ENCODE data around the gene HPCAL1. TPM values are rescaled to one million over a fixed set of nuclear protein-coding genes. Genes with fewer than 3 reads are reported as not detected.
"Not testable (repeated sequence)": the region's sequence is repeated elsewhere in the genome, so short reads cannot be mapped to it uniquely, and the experiment has no call there.

HPCAL1 gene
- polyA plus RNA-seq, 3 donors, result 28.0 to 31.3 (median 31.2) TPM

DNA sequence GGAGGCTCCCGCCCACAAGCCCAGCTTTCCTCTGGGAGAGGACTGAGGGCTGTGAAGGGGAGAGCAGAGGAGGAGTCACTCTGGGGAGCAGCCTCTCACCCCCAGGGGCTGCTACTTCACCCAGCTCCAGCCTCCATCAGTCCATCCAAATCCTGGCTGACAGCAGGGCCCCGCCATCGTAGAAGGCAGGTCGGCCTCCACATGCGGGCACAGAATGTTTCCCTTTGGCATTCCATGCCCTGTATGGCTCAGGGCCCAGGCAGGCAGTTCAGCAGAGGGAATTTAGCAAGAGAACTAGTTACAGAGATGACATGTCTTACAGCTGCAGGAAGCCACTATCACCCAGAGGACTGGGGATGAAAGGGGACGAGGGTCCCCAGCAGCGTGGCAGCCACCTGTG is 151.8 kb downstream of the HPCAL1 start:
- DNase-seq, result no peak

DNA sequence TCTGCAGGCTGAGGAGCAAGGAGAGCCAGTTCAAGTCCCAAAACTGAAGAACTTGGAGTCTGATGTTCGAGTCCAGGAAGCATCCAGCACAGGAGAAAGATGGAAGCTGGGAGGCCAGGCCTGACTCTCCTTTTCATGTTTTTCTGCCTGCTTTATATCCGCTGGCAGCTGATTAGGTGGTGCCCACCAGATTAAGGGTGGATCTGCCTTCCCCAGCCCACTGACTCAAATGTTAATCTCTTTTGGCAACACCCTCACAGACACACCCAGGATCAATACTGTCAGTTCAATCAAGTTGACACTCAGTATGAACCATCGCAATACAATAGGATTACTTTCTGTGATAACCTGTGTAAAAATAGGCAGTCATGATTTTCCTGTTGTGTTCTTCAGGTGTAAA is 154.5 kb downstream of the HPCAL1 start:
- not testable (repeated sequence) for DNase-seq

DNA sequence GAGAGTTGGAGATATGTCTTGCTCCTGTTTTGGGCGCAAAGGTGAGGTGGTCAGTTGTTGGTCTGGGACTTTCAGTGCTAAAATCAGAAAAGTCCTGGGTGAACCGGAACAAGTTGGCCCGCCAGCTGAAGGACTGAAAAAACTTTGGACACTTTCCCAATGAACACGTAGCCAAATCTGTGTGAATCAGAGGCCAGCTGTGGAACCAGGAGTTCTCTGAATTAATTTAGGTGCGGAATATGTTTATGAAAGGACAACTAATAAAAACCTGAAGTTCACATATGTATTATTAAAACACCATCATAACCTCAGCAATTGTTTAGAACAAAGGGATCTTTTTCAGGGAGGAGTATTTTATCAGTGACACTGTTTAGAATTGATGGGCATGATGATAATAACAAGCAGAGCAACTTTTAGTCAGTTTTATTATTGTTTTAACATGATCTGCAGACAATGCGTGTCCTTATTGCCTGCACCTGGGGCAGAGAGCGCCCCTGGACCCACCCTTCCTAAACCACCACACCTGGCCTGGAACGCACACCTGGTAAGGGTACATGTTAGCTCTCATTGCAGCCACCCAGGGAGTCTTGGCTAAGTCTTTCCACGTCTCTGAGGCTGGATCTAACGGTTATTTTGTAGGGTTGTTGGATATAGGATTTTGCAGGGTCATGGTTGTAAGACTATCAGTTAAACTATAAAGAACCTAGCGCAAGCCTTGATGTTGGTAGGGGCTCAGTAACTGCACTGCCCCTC is 155.3 kb downstream of the HPCAL1 start:
- DNase-seq, result no peak

DNA sequence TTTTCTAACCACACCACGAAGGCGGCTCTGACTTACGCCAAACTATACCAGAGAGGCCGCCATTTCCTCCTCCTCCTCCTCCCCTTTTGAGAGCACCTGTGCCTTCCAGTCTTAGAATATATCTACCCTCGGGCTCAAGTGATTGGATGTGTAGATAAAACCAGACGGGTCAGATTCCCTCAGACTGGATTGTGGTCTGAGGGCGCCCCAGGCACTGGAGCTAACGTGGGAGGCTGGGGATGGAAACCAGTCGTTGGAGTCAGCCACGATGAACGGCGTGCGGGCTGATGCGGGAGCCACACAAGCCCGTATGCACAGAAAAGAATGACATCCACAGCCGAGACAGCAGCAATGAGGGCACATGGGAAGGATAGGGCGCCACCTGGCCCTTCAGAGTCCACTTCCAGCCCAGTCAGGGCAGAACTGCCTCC is 157.7 kb downstream of the HPCAL1 start:
- DNase-seq, result no peak

DNA sequence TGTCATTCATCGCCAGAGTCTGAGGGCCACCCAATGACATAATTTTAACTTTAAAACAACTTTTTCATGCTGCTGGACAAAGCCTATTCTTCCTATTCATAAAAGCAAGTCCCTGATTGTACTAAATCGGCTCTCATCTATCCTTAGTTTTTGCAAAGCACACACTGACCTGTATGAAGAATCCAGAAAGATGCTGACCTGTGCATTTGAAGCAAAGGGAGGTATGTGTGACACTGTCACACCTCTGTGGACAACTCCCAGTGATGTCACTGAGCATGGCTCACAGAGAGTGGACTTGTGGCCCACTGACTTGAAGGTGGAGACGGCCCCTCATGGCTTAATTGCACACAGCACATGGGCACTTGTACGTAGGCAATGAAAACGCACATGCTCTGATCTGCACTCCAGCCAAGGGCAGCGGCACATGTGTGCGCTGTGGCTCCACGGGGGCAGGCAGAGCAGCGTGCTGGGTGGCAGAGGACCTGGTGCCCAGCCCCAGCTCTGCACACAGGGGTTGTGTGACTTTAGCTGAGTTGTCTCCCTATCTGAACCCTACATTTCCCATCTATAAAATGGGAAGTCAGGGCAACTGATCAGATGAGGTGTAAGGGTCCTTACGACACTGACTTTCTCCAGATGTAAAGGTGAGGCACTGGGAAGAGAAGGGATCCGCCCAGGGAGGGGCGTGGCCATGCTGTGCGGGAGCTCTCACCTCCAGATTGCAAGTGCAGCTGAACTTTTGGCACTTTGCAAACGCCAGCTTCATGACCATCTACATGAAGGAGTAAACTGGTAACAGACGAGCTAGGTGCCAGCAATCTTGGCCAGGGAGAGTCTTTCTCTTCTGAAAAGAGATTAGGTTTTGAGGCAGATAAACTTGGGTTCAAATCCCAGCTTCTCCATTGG is 159.7 kb downstream of the HPCAL1 start:
- no peak for DNase-seq

DNA sequence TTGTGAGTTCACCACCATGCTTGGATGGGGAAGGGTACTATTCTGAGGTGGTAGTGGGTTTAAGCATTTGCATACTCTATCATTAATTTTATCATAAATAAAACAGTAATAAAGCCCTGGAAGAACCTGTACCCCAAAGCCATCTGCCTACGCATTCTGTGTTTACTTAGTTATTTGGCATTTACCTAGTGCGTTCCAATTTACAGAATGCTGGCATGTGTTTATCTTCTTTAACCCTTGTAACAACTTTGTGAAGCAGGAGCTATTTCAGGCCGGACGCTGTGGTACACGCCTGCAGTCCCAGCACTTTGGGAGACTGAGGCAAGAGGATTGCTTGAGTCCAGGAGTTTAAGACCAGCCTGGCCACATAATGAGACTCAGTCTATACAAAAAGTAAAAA is 163.2 kb downstream of the HPCAL1 start:
- DNase-seq, result no peak

DNA sequence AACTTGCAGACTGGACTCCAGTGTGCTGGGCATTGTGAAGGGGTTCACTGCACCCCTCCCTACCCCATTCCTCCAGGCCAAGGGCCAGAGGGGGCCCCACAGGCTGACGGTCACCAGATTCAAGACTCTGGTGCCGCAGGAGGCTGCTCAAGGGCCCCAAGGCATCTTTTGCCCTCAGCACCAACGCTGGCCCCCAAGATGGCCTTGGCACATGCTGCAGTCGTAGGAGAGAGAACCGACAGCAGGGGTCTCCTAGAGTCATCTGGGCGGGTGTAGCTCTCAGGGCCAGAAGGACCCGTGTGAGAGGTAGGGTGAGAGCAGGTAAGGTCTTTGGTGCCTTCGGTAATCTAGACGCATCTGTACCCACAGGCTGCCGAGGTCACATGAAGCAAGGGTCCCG is 164.1 kb downstream of the HPCAL1 start:
- DNase-seq, result no peak

DNA sequence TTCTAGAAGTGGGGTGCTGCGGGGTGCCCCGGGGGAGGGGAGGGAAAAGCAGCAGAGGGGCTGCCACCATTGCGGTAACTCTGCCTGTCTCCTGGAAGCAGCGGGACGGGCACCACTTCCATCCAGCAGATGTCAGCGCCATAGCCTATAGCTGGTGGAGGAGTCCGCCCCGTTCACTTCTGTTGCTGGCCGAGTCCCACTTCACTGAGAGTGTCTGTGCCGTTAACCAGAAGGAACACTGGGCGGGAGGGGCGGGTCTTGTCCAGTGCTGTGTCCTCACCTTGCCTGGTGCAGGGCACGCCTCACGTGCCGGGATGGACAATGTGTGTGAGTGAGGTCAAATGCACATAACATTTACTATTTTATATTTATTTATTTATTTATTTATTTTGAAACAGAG is 164.7 kb downstream of the HPCAL1 start:
- DNase-seq, result no peak

DNA sequence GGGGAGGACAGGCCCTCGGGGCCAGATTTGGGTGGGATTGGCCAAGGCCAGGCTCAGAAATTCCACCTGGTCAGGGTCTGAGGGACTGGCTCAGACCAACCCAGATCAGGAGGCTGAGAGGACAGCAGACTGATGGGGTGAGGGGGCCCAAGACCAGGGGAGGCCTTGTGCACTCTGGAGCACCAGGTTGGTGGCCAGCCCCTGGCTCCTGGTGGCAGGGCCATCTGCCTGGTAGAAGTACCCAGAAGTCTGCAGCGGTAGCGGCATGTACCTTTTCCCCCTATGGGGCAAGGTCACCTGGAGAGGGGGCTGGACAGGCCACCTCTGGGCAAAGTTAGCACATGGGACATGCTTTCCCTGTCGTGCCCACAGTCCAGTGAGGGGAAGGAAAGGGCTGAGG is 166.6 kb downstream of the HPCAL1 start:
- no peak for DNase-seq

DNA sequence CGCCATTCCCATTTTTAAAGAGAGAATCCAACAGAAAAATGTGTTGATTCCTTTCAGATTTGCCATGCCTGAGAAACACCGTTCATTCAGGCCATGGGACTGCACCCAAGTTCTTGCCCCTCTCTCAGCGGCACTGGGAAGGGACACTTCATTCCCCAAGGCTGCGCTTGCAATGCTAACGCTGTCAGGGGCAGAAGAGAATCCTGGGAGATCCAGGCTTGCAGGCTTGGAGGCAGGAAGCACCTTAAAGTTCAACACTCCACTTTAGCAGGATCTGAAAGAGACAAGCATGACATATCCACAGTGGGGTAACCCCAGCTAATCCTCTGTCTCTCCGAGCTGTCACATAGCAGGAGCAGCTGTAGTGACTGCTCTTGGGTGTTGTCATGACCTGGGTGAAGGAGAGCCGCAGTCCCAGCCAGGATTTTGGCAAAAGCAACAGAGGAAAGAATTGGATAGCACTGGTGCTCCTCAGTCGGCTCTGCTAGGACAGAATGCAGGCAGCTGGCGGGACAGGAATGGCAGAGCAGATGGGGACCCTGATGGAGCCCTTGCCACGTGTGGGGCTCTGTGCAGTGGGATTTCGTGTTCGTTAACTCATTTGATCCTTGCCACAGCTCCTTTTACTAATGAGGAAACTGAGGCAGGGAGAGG is 167.4 kb downstream of the HPCAL1 start:
- no peak for DNase-seq

DNA sequence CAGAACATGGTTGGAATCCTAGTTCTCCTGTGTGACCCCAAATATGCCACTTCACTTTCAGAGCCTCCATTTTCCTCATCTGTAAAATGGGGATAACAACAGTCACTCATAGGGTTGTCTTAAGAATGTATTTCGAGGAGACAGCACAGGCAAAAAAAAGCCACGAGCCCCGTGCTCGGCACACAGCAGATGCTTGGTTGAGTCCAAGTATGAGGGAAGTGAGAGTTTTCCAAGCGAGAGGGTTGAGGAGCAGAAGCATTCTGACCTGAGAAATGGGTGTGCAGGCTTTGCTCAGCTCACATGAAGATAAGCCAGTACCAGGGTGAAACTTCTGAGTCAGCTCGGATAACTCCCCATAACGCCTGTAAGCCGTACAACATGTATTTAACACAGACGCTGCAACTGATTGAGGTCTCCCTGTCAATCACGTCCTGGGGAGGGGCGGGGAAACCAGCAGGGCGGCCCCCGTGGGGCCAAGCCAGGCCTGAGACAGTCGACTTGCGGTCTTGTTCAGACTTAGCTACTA is 168.4 kb downstream of the HPCAL1 start:
- DNase-seq, result no peak

DNA sequence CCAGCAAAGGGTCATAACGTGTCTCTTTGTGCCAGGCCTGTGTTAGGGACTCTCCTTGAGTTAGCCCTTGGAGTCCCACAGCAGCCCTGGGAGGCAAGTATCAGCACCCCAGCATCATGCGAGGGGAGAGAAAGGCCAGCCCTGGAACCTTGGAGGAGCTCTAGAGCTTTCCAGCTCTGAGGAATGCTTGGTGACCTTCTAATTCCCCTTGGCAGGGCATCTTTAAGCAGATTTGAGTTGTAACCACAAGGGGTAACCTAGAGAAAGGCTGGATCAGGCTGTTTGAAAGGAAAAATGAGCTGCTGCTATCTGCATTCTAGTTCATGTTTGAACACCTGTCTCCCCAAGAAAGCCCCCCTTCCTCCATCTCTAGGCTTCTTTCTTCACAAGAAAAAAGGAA is 169.3 kb downstream of the HPCAL1 start:
- no peak for DNase-seq

DNA sequence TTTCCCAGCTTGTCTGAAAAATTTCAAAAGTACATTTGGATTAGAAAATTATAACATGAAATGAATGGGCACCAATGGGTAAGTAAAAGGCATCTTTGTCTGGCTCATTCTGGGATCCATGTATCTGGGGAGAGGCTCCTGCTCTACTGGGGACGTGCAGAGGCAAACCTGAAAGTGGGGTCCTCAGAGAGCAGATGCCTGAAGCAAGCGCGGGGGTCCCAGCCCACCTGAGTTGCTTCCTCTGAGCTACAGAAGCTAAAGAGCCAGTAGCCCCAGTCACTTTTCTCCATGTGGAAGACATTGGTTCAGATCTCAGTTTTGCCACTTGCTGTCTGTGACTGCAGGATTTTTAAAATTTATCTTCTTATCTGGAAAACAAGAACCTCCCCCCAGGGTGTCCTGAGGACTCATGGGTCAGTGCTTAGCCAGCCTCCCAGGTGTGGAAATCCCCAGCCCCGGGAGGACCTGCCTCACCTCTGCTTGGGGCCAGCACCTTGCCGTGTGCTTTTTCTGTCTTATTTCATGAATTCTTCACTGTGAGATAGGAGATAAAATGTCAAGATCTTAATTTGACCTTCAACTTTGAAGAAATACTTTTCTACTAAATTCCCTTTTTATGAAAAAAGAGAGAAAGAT is 170.5 kb downstream of the HPCAL1 start:
- DNase-seq, result no peak

DNA sequence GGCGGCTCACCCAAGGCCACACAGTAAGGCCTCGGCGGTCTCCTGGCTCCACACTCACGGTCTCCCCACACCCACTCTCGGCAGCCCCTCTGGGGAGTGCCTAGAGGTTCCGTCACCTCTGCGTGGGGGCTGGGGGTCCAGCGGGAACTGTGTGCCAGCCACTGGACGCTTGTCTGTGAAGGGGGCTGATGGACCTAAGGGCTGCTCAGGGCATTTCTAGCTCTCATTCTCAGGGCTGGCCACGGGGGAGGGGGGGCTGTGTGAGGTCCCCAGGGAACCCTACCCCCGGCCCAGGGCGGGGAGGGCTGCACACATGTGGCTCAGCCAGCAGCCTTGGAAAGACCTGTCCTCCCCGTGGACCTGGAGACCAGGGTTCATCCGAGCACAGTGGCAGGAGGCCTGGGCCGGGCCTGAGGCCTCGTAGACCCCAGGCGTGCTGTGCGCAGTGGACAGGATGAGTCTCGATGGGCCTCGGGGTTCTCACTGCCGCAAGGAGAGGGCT is 172.6 kb downstream of the HPCAL1 start:
- no peak for DNase-seq

DNA sequence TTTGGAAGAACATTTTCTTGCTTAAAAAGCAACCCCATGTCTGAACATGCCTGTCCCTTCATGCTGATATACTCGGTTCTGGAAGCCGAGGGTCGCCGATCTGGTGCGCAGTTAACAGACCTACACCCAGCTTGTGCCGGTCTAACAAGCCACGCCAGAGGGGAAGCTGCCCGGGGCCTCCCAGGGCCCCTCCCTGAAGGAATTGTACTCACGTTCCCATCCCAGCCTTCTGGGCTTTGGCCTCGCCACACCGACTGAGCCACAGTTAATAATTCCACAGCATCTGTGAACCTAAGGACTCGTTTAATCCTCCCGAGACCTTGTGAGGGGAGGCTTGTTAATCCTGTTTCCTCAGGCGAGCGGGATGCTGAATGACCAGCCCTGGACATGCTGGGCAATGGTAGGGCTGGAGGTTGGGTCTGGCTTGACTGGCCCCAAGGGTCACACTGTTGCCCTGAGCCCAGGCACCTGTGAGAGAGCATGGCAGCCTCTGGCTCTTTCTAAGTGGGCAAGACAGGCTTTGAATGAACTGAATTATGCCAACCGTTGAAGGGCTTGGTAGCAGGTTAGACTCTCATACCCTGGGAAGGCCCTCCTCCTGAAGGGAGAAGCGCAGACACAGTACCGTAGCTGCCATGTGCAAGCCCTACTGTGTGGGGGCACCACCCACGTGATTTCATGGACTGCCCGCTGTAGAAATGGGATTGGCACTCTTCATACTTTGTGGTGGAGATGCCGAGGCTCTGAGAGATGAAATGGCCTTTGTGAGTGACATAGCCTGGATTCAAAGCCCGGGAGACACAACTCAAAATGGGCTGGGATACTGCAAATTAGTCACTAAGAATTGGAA is 173.3 kb downstream of the HPCAL1 start:
- no peak for DNase-seq

DNA sequence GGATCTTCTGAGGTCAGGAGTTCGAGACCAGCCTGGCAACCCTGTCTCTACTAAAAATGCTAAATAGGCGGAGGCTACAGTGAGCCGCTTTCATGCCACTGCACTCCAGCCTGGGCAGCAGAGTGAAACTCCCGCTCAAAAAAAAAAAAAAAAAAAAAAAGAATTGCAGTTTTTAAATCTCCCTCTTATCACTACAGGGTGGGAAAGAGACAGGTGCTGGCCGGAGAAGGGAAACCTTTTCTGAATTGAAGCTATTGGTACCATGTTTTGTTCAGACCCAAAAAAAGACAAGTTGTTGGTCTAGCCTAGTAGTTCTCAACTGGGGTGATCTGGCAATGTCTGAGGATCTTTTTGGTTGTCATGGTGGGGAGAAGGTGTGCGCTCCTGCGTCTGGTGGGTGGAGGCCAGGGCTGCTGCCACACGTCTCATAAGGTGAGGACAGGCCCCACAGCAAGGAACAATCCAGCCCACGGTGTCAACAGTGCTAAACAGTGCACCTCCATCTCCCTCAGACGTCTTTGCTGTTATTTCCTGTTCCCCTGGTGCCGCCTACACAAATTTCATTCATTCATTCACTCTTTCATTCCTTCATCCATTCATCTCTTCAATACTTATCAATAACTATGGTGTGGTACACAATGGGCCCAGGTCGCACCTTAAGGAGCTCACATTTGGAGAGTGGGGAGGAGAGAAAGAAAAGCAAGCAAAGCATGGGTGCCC is 174.2 kb downstream of the HPCAL1 start:
- DNase-seq, result no peak
